Karpas-422 (cell line): ENCODE measurements around the gene R3HDML. TPM values are rescaled to one million over a fixed set of nuclear protein-coding genes. Genes with fewer than 3 reads are reported as not detected.
A peak's percentile ranks its signal among the peaks of the same experiment; 100 is the strongest.

Experiments
- DNase-seq: peaks from one replicate; pipeline ENCODE4 v3.0.0-alpha.2; 2015
- H2AFZ ChIP-seq: fragments of 200-600 bp; sonication (generic); 2 replicates; pipeline ENCODE4 v1.6.1; 2014; ENCODE audit warnings: antibody characterized with exemption, low read length, mixed read lengths
- H3K27ac ChIP-seq: fragments of 200-600 bp; sonication (generic); 2 replicates; pipeline ENCODE4 v1.5.1; 2014; ENCODE audit warnings: mild to moderate bottlenecking, low read length, moderate library complexity
- H3K27me3 ChIP-seq: fragments of 200-600 bp; sonication (generic); 2 replicates; pipeline ENCODE4 v1.6.1; 2014; ENCODE audit warnings: low read length, mixed read lengths
- H3K36me3 ChIP-seq: fragments of 200-600 bp; sonication (generic); 2 replicates; pipeline ENCODE4 v1.6.1; 2014; ENCODE audit warnings: low read length, mixed read lengths; ENCODE audit not compliant: insufficient read depth
- H3K4me1 ChIP-seq: fragments of 200-600 bp; sonication (generic); 2 replicates; pipeline ENCODE4 v1.6.1; 2014; ENCODE audit warnings: mild to moderate bottlenecking, low read length, mixed read lengths
- H3K4me2 ChIP-seq: fragments of 200-600 bp; sonication (generic); 2 replicates; pipeline ENCODE4 v1.6.1; 2014; ENCODE audit warnings: low read length, low read depth, mild to moderate bottlenecking; ENCODE audit not compliant: poor library complexity, severe bottlenecking
- H3K4me3 ChIP-seq: fragments of 200-600 bp; sonication (generic); 2 replicates; pipeline ENCODE4 v1.5.1; 2014; ENCODE audit warnings: mild to moderate bottlenecking, antibody characterized with exemption, low read length, mixed read lengths
- H3K79me2 ChIP-seq: fragments of 200-600 bp; sonication (generic); 2 replicates; pipeline ENCODE4 v1.6.1; 2014; ENCODE audit warnings: mild to moderate bottlenecking, low read length, mixed read lengths
- H3K9ac ChIP-seq: fragments of 200-600 bp; sonication (generic); 2 replicates; pipeline ENCODE4 v1.6.0; 2014; ENCODE audit warnings: low read length
- H3K9me2 ChIP-seq: fragments of 200-600 bp; sonication (generic), shearing (Covaris generic); replicated peaks from 2 replicates; pipeline ENCODE4 v1.6.0; 2014; ENCODE audit warnings: mild to moderate bottlenecking, low read length, moderate library complexity; ENCODE audit not compliant: insufficient read depth
- H3K9me3 ChIP-seq: fragments of 300-700, 200-600 bp; sonication (generic); 2 replicates; pipeline ENCODE4 v1.6.1; 2014; ENCODE audit warnings: low read length, mixed read lengths
- H4K20me1 ChIP-seq: fragments of 200-600 bp; sonication (generic); 2 replicates; pipeline ENCODE4 v1.6.1; 2014; ENCODE audit warnings: mild to moderate bottlenecking, antibody characterized with exemption, low read length, low read depth; ENCODE audit not compliant: insufficient read depth
- total RNA-seq: library from RNA; depleted of rRNA; stranded (reverse); fragments of >200 nt; shearing (Covaris generic); gene quantifications from 2 replicates; pipeline ENCODE4 v1.2.3, GENCODE V29; 2014; ENCODE audit warnings: low replicate concordance

R3HDML gene
- total RNA-seq, 1 experiment from 2014 or later: not detected

DNA sequence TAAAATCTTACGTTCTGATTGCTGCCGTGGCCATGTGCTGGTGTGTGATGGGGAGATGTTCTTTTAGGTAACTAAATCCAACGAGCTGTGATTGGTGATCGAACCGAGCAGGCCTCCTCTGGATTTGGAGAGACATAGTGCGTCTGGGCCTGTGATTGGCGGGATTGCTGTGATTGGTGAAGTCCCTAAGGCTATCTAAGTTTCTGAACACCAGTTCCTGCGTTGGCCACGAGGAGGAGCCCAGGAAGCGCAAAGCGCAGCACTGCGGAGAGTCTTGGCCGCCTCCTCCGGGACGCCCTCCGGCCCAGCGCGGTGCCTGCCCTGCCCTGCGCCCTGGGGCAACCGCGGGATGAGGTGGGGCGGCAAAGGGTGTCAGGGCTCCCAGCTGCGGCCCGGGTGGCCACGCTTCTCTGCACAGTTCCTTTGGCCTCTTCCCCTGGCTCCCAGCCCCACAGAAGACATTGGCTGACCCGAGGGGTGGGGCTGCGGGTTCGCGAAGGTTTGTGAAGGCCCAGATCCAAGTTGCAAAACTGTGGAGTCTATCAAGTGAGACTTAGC lies 51.7 kb downstream of the R3HDML start:
- H3K9me2 ChIP-seq: no peaks in the 10 kb centered on the region
- no peak overlapping the region for H3K27ac ChIP-seq
- H3K36me3 ChIP-seq: no peaks in the 10 kb centered on the region
- H3K4me1 ChIP-seq: no peaks in the 10 kb centered on the region
- no peak overlapping the region for H3K4me2 ChIP-seq
- no peak overlapping the region for H2AFZ ChIP-seq
- no peaks in the 10 kb centered on the region for H4K20me1 ChIP-seq
- no peak overlapping the region for H3K9ac ChIP-seq
- peak; percentile 89 for DNase-seq
- no peaks in the 10 kb centered on the region for H3K79me2 ChIP-seq
- no peaks in the 10 kb centered on the region for H3K9me3 ChIP-seq
- H3K4me3 ChIP-seq: no peak overlapping the region
- no peaks in the 10 kb centered on the region for H3K27me3 ChIP-seq

GRCh38 chr20:44389871-44390270 lies 53.0 kb downstream of the R3HDML start:
- Histone ChIP-seq H3K9ac (no peak overlapping the region), H3K4me1 (no peaks in the 10 kb centered on the region), H3K9me2 (no peaks in the 10 kb centered on the region), H3K4me2 (no peak overlapping the region), H3K4me3 (no peak overlapping the region), H3K27ac (no peak overlapping the region), H3K79me2 (no peaks in the 10 kb centered on the region), H3K36me3 (no peaks in the 10 kb centered on the region), H3K9me3 (no peaks in the 10 kb centered on the region), H4K20me1 (no peaks in the 10 kb centered on the region), H3K27me3 (no peaks in the 10 kb centered on the region), H2AFZ (no peak overlapping the region)
- no peak for DNase-seq

DNA sequence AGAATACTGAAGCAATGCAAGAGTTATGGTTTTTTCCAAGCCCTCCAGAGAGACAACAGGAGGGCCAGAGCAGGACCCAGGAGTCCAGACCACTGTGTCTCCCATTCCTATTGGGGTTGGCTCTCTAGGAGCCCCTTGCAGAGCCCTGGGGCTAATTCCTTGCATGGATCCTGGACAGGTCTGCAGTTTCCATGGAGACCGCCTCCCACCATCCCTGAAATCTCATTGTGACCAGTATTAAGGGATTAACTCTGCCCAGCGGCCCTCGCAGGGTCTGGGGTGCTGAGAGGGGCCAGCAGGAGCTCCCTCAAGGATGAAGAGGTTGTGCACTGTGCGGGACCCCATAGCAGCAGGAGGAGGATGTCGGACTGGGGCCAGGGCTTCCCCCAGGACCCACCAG lies 53.4 kb downstream of the R3HDML start:
- no peaks in the 10 kb centered on the region for H3K4me1 ChIP-seq
- H4K20me1 ChIP-seq: no peaks in the 10 kb centered on the region
- H3K36me3 ChIP-seq: no peaks in the 10 kb centered on the region
- no peaks in the 10 kb centered on the region for H3K9me3 ChIP-seq
- H3K27me3 ChIP-seq: no peaks in the 10 kb centered on the region
- no peak overlapping the region for H2AFZ ChIP-seq
- no peak overlapping the region for H3K9ac ChIP-seq
- no peak overlapping the region for H3K4me2 ChIP-seq
- H3K27ac ChIP-seq: no peak overlapping the region
- H3K9me2 ChIP-seq: no peaks in the 10 kb centered on the region
- H3K79me2 ChIP-seq: no peaks in the 10 kb centered on the region
- DNase-seq: no peak
- no peak overlapping the region for H3K4me3 ChIP-seq

DNA sequence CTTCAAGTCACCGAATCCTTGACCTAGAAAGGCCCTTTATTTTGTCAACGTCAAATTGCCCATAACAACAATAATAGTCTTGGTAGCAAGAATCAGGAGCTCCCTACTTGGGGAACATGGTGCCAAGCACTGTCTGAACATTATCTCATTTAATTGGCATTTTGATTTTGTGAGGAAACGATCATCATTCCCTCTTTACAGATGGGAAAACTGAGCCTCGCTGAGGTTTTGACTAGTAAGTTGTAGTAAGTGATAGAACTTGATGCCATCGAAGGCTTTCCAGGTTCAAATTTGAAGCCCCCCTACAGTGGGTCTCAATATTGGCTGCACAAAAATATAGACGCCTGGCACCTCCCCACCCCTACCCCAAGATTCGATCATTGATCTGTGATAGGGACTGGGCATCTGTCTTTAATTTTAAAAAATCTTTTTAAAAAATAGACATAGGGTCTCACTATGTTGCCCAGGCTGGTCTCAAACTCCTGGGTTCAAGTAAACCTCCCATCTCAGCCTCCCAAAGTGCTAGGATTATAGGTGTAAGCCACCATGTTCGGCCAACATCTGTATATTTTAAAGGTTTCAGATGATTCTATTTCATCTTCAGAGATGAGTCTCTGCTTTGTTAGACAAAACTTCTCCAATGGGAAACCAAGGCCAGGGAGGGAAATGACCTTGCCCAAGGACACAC lies 55.4 kb downstream of the R3HDML start:
- Histone ChIP-seq H3K4me1 (no peaks in the 10 kb centered on the region), H3K36me3 (no peaks in the 10 kb centered on the region)

DNA sequence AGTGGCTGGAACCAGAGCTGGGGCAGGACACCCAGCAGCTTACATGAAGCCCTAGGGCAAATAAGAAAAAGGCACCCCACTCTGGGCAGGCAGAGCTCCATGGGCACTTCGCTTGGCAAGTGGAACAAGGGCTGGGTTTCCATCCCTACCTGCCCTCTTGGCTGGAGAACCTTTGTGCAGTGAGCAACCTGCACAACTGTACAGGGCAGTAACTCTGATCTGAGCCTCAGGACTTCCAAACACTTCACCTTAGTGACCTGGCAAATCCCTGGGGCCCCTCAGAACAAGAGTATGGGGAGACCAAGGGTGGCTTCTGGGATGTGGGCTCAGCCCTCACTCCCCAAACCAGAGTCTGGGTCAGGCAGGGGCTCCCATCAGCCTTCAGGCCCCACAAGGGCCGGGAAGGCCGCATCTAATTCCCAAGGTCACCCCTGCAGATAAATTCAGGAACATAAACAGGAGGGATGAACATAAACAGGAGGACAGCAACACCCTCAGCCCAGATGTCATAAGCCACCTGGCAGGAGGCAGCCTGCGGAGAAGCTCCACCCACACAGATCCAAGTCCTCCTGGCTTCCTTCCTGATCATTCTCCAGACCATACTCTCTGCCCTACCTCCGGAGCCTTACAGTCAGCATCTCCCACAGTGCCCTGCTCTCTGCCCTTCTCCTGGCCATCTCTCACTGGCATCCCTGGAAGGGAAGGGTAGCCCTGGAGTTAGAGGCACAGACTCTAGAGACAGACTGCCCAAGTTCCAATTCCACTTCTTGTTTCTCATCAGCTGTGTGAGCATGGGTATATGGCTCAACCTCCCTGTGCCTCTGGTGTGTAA lies 56.1 kb downstream of the R3HDML start:
- Histone ChIP-seq H3K27ac (no peak overlapping the region), H4K20me1 (no peaks in the 10 kb centered on the region), H3K27me3 (no peaks in the 10 kb centered on the region), H3K4me3 (no peak overlapping the region), H3K4me1 (no peaks in the 10 kb centered on the region), H3K9me2 (no peaks in the 10 kb centered on the region), H3K4me2 (no peak overlapping the region), H2AFZ (no peak overlapping the region), H3K36me3 (no peaks in the 10 kb centered on the region), H3K79me2 (no peaks in the 10 kb centered on the region), H3K9me3 (no peaks in the 10 kb centered on the region), H3K9ac (no peak overlapping the region)
- no peak for DNase-seq

More for the DNA sequence above, 55.4 kb downstream of the R3HDML start:
- no peak overlapping the region for H3K4me2 ChIP-seq
- H3K27me3 ChIP-seq: no peaks in the 10 kb centered on the region
- H3K27ac ChIP-seq: no peak overlapping the region
- H2AFZ ChIP-seq: no peak overlapping the region
- DNase-seq: no peak
- H4K20me1 ChIP-seq: no peaks in the 10 kb centered on the region
- no peak overlapping the region for H3K9ac ChIP-seq
- no peak overlapping the region for H3K4me3 ChIP-seq
- no peaks in the 10 kb centered on the region for H3K9me2 ChIP-seq
- no peaks in the 10 kb centered on the region for H3K79me2 ChIP-seq
- no peaks in the 10 kb centered on the region for H3K9me3 ChIP-seq

GRCh38 chr20:44393608-44394451 lies 57.0 kb downstream of the R3HDML start:
- Histone ChIP-seq H4K20me1 (no peaks in the 10 kb centered on the region), H3K27ac (no peak overlapping the region), H3K4me2 (no peak overlapping the region), H3K4me1 (no peaks in the 10 kb centered on the region), H2AFZ (no peak overlapping the region), H3K9me2 (no peaks in the 10 kb centered on the region), H3K9ac (no peak overlapping the region), H3K27me3 (no peaks in the 10 kb centered on the region), H3K4me3 (no peak overlapping the region), H3K79me2 (no peaks in the 10 kb centered on the region), H3K36me3 (no peaks in the 10 kb centered on the region), H3K9me3 (no peaks in the 10 kb centered on the region)
- DNase-seq: no peak

- H3K27me3 ChIP-seq: no peaks in the 10 kb centered on the region
- H3K27ac ChIP-seq: no peak overlapping the region
- H3K9me2 ChIP-seq: no peaks in the 10 kb centered on the region
- H3K4me2 ChIP-seq: no peak overlapping the region
- no peaks in the 10 kb centered on the region for H4K20me1 ChIP-seq
- H3K9ac ChIP-seq: no peak overlapping the region
- H3K79me2 ChIP-seq: no peaks in the 10 kb centered on the region
- H3K9me3 ChIP-seq: no peaks in the 10 kb centered on the region
- H3K36me3 ChIP-seq: no peaks in the 10 kb centered on the region
- no peak overlapping the region for H2AFZ ChIP-seq
- DNase-seq: no peak
- no peak overlapping the region for H3K4me3 ChIP-seq
- H3K4me1 ChIP-seq: no peaks in the 10 kb centered on the region
These were observed 57.5 kb downstream of the R3HDML start for GRCh38 chr20:44394452-44394701.
